IPS-15b (cell line): ENCODE data around the gene GPS1.
A peak's percentile ranks its signal among the peaks of the same experiment; 100 is the strongest.

Source experiments
- H3K27me3 ChIP-seq: one replicate; pipeline ENCODE4 v1.6.1; 2013; ENCODE audit warnings: low read length; ENCODE audit not compliant: control insufficient read depth, insufficient read depth
- H3K36me3 ChIP-seq: one replicate; pipeline ENCODE4 v1.6.1; 2013; ENCODE audit warnings: low read length; ENCODE audit not compliant: control insufficient read depth, insufficient read depth
- H3K4me1 ChIP-seq: one replicate; pipeline ENCODE4 v1.6.1; 2013; ENCODE audit warnings: mild to moderate bottlenecking, low read length; ENCODE audit not compliant: control insufficient read depth, insufficient read depth
- H3K4me3 ChIP-seq: one replicate; pipeline ENCODE4 v1.5.1; 2013; ENCODE audit warnings: low read depth, low read length
- H3K9ac ChIP-seq: one replicate; pipeline ENCODE4 v1.6.1; 2013; ENCODE audit warnings: low read depth, mild to moderate bottlenecking, low read length
- H3K9me3 ChIP-seq: one replicate; pipeline ENCODE4 v1.6.1; 2013; ENCODE audit warnings: mild to moderate bottlenecking, low read length; ENCODE audit not compliant: control insufficient read depth, insufficient read depth

Gene GPS1

GRCh38 chr17:82088838-82089722 lies 37.4 kb downstream of the GPS1 start:
- peaks cover 97% of the 10 kb centered on the region for H3K36me3 ChIP-seq
- no peak overlapping the region for H3K9ac ChIP-seq

GRCh38 chr17:82089723-82090548 lies 38.2 kb downstream of the GPS1 start:
- H3K4me1 ChIP-seq = no peaks in the 10 kb centered on the region
- H3K9ac ChIP-seq = no peak overlapping the region
- no peak overlapping the region for H3K4me3 ChIP-seq
- H3K9me3 ChIP-seq = no peaks in the 10 kb centered on the region
- H3K36me3 ChIP-seq = peaks cover 93% of the 10 kb centered on the region
- H3K27me3 ChIP-seq = no peaks in the 10 kb centered on the region

More at GRCh38 chr17:82088838-82089722, 37.4 kb downstream of the GPS1 start:
- H3K27me3 ChIP-seq = no peaks in the 10 kb centered on the region
- no peaks in the 10 kb centered on the region for H3K4me1 ChIP-seq
- no peak overlapping the region for H3K4me3 ChIP-seq
- H3K9me3 ChIP-seq = no peaks in the 10 kb centered on the region

GRCh38 chr17:82090549-82091263 lies 39.0 kb downstream of the GPS1 start:
- H3K4me1 ChIP-seq = no peaks in the 10 kb centered on the region
- H3K27me3 ChIP-seq = no peaks in the 10 kb centered on the region
- H3K36me3 ChIP-seq = peaks cover 93% of the 10 kb centered on the region
- no peaks in the 10 kb centered on the region for H3K9me3 ChIP-seq
- no peak overlapping the region for H3K4me3 ChIP-seq
- no peak overlapping the region for H3K9ac ChIP-seq

- Histone ChIP-seq H3K9me3 (no peaks in the 10 kb centered on the region), H3K27me3 (no peaks in the 10 kb centered on the region), H3K4me3 (no peak overlapping the region), H3K4me1 (no peaks in the 10 kb centered on the region), H3K36me3 (peaks cover 92% of the 10 kb centered on the region), H3K9ac (no peak overlapping the region)
Measured at GRCh38 chr17:82091264-82092066, 39.8 kb downstream of the GPS1 start.

GRCh38 chr17:82092094-82092586 lies 40.4 kb downstream of the GPS1 start:
- no peaks in the 10 kb centered on the region for H3K9me3 ChIP-seq
- H3K9ac ChIP-seq = no peak overlapping the region
- H3K36me3 ChIP-seq = peaks cover 86% of the 10 kb centered on the region
- no peaks in the 10 kb centered on the region for H3K27me3 ChIP-seq
- H3K4me1 ChIP-seq = no peaks in the 10 kb centered on the region
- no peak overlapping the region for H3K4me3 ChIP-seq

GRCh38 chr17:82092628-82092994 lies 40.9 kb downstream of the GPS1 start:
- H3K4me1 ChIP-seq = no peaks in the 10 kb centered on the region
- H3K36me3 ChIP-seq = peaks cover 82% of the 10 kb centered on the region
- no peak overlapping the region for H3K4me3 ChIP-seq
- no peaks in the 10 kb centered on the region for H3K27me3 ChIP-seq
- no peak overlapping the region for H3K9ac ChIP-seq
- no peaks in the 10 kb centered on the region for H3K9me3 ChIP-seq

- Histone ChIP-seq H3K4me1 (no peaks in the 10 kb centered on the region), H3K4me3 (no peak overlapping the region), H3K36me3 (peaks cover 77% of the 10 kb centered on the region), H3K27me3 (no peaks in the 10 kb centered on the region), H3K9me3 (no peaks in the 10 kb centered on the region), H3K9ac (no peak overlapping the region)
Measured at GRCh38 chr17:82092995-82093751, 41.5 kb downstream of the GPS1 start.

GRCh38 chr17:82094931-82095776 lies 43.5 kb downstream of the GPS1 start:
- H3K27me3 ChIP-seq = no peaks in the 10 kb centered on the region
- H3K9me3 ChIP-seq = no peaks in the 10 kb centered on the region
- H3K4me1 ChIP-seq = no peaks in the 10 kb centered on the region
- no peak overlapping the region for H3K9ac ChIP-seq
- no peak overlapping the region for H3K4me3 ChIP-seq
- peaks cover 57% of the 10 kb centered on the region for H3K36me3 ChIP-seq

- H3K9me3 ChIP-seq = no peaks in the 10 kb centered on the region
Measured at GRCh38 chr17:82095777-82096708, 44.3 kb downstream of the GPS1 start.

More at GRCh38 chr17:82095777-82096708, 44.3 kb downstream of the GPS1 start:
- Histone ChIP-seq H3K27me3 (no peaks in the 10 kb centered on the region), H3K4me1 (no peaks in the 10 kb centered on the region), H3K36me3 (peaks cover 48% of the 10 kb centered on the region), H3K4me3 (no peak overlapping the region), H3K9ac (peak overlapping the region; percentile 49)
